ENCODE measurements around the gene MPRIP. TPM values are rescaled to one million over a fixed set of nuclear protein-coding genes. Genes with fewer than 3 reads are reported as not detected.

MPRIP gene
- total and polyA plus RNA-seq, 2 experiments from 2014 or later = 80.4 to 172 TPM

GRCh38 chr17:17058304-17058703 lies 16.0 kb downstream of the MPRIP start:
- TF ChIP-seq CTCF (IDR thresholded peaks at IDR 0.05; ENCODE audit: low read depth, low read length) = no peak
- Histone ChIP-seq H3K4me3 (no peak overlapping the region), H3K9me3 (ENCODE audit: low read depth) (no peaks in the 10 kb centered on the region), H3K27me3 (no peaks in the 10 kb centered on the region), H3K27ac (no peak overlapping the region), H3K4me1 (ENCODE audit: low read depth) (no peaks in the 10 kb centered on the region), H3K36me3 (no peaks in the 10 kb centered on the region)
- no peak for DNase-seq (ENCODE audit: low read depth in 1 of 2, low spot score in 1 of 2)

GRCh38 chr17:17059301-17059890 lies 17.1 kb downstream of the MPRIP start:
- H3K27me3 ChIP-seq = no peaks in the 10 kb centered on the region
- H3K36me3 ChIP-seq = no peaks in the 10 kb centered on the region
- TF ChIP-seq CTCF (IDR thresholded peaks at IDR 0.05; ENCODE audit: low read depth, low read length) = no peak
- no peak for DNase-seq (ENCODE audit: low read depth in 1 of 2, low spot score in 1 of 2)
- H3K4me1 ChIP-seq (ENCODE audit: low read depth) = no peaks in the 10 kb centered on the region
- no peaks in the 10 kb centered on the region for H3K9me3 ChIP-seq (ENCODE audit: low read depth)
- H3K27ac ChIP-seq = no peak overlapping the region
- no peak overlapping the region for H3K4me3 ChIP-seq

- Histone ChIP-seq H3K4me3 (no peak overlapping the region), H3K27me3 (no peaks in the 10 kb centered on the region), H3K36me3 (no peaks in the 10 kb centered on the region), H3K27ac (no peak overlapping the region), H3K4me1 (ENCODE audit: low read depth) (no peaks in the 10 kb centered on the region), H3K9me3 (ENCODE audit: low read depth) (no peaks in the 10 kb centered on the region)
- DNase-seq (ENCODE audit: low read depth in 1 of 2, low spot score in 1 of 2) = no peak
- no peak for TF ChIP-seq CTCF (IDR thresholded peaks at IDR 0.05; ENCODE audit: low read depth, low read length)
Observed at GRCh38 chr17:17060001-17060922, 18.0 kb downstream of the MPRIP start.

GRCh38 chr17:17060930-17061329 lies 18.7 kb downstream of the MPRIP start:
- Histone ChIP-seq H3K27me3 (no peaks in the 10 kb centered on the region), H3K9me3 (ENCODE audit: low read depth) (no peaks in the 10 kb centered on the region), H3K4me3 (no peak overlapping the region), H3K36me3 (no peaks in the 10 kb centered on the region), H3K27ac (no peak overlapping the region), H3K4me1 (ENCODE audit: low read depth) (no peaks in the 10 kb centered on the region)
- no peak for DNase-seq (ENCODE audit: low read depth in 1 of 2, low spot score in 1 of 2)
- TF ChIP-seq CTCF (IDR thresholded peaks at IDR 0.05; ENCODE audit: low read depth, low read length) = no peak

- Histone ChIP-seq H3K9me3 (ENCODE audit: low read depth) (no peaks in the 10 kb centered on the region), H3K4me3 (no peak overlapping the region), H3K4me1 (ENCODE audit: low read depth) (no peaks in the 10 kb centered on the region), H3K27ac (no peak overlapping the region), H3K27me3 (no peaks in the 10 kb centered on the region), H3K36me3 (no peaks in the 10 kb centered on the region)
- no peak for TF ChIP-seq CTCF (IDR thresholded peaks at IDR 0.05; ENCODE audit: low read depth, low read length)
- DNase-seq (ENCODE audit: low read depth in 1 of 2, low spot score in 1 of 2) = no peak
Observed at GRCh38 chr17:17061516-17061915, 19.3 kb downstream of the MPRIP start.
